ENCODE measurements around the gene ADGRL3.

Gene ADGRL3

DNA sequence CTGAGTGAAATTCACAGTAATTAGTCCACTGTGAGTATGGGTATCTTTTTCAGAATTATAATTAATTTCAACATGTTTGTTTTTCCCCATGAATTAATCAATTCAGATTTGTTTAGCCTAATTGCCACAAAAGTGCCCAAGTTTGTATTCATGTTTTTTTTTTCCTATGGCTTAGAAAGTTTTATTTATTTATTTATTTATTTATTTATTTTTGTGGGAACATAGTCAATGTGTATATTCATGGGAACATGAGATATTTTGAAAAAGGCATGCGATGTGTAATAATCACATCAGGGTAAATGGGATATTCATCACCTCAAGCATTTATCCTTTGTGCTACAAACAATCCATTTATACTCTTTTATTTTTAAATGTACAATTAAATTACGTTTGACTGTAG lies 475.3 kb downstream of the ADGRL3 start:
- no peak overlapping the region for H3K4me3 ChIP-seq (ENCODE audit: low read depth, low read length)
- H3K27me3 ChIP-seq (ENCODE audit: control insufficient read depth, insufficient read depth, low read length), result no peaks in the 10 kb centered on the region
- no peaks in the 10 kb centered on the region for H3K4me1 ChIP-seq (ENCODE audit: control insufficient read depth, insufficient read depth, low read length)
- H3K9me3 ChIP-seq (ENCODE audit: control insufficient read depth, insufficient read depth, low read length), result no peaks in the 10 kb centered on the region
- no peak overlapping the region for H3K9ac ChIP-seq (ENCODE audit: low read depth, low read length)
- H3K36me3 ChIP-seq (ENCODE audit: control insufficient read depth, insufficient read depth, low read length), result no peaks in the 10 kb centered on the region

DNA sequence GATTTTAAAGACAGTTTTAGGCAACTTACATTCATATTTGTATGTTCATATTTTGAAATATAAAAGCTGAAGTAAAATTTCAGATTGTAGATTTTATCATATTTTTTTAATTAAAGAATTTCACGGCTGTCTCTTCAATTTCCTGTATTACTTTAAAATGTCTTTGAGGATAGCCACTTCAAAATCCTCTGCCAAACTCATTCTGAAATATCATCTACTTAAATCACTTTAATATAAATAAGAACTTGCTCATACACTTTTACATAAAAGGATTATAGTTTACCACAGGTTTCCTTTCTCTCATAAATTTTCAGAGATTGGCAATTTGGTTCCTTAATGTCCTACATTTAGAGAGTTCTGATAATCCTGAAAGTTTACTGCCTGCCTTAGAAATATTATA lies 478.2 kb downstream of the ADGRL3 start:
- H3K27me3 ChIP-seq (ENCODE audit: control insufficient read depth, insufficient read depth, low read length), result no peaks in the 10 kb centered on the region
- no peaks in the 10 kb centered on the region for H3K36me3 ChIP-seq (ENCODE audit: control insufficient read depth, insufficient read depth, low read length)
- no peaks in the 10 kb centered on the region for H3K9me3 ChIP-seq (ENCODE audit: control insufficient read depth, insufficient read depth, low read length)
- no peak overlapping the region for H3K4me3 ChIP-seq (ENCODE audit: low read depth, low read length)
- H3K9ac ChIP-seq (ENCODE audit: low read depth, low read length), result no peak overlapping the region
- H3K4me1 ChIP-seq (ENCODE audit: control insufficient read depth, insufficient read depth, low read length), result no peaks in the 10 kb centered on the region

DNA sequence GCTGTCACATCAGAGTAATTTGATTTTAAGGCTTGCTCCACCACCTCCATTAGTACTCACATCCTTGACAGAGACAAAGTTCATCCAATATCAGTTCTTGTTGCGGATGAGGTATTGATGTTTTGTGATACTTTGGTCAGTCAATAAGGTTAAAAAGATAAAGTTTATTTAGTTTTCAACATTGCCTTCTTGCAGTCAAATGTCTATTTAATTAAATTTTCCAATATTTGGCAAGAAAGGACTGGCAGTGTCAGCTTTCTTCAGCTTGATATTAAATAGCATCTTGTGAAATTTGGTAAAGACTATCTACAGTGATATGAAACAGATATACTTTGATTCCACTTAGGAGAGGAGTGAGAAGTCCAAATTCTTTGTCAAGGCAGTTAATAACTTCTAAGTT lies 493.4 kb downstream of the ADGRL3 start:
- H3K9me3 ChIP-seq (ENCODE audit: control insufficient read depth, insufficient read depth, low read length), result no peaks in the 10 kb centered on the region
- no peak overlapping the region for H3K9ac ChIP-seq (ENCODE audit: low read depth, low read length)
- peaks cover 3% of the 10 kb centered on the region for H3K4me1 ChIP-seq (ENCODE audit: control insufficient read depth, insufficient read depth, low read length)
- H3K36me3 ChIP-seq (ENCODE audit: control insufficient read depth, insufficient read depth, low read length), result no peaks in the 10 kb centered on the region
- no peaks in the 10 kb centered on the region for H3K27me3 ChIP-seq (ENCODE audit: control insufficient read depth, insufficient read depth, low read length)
- H3K4me3 ChIP-seq (ENCODE audit: low read depth, low read length), result no peak overlapping the region

DNA sequence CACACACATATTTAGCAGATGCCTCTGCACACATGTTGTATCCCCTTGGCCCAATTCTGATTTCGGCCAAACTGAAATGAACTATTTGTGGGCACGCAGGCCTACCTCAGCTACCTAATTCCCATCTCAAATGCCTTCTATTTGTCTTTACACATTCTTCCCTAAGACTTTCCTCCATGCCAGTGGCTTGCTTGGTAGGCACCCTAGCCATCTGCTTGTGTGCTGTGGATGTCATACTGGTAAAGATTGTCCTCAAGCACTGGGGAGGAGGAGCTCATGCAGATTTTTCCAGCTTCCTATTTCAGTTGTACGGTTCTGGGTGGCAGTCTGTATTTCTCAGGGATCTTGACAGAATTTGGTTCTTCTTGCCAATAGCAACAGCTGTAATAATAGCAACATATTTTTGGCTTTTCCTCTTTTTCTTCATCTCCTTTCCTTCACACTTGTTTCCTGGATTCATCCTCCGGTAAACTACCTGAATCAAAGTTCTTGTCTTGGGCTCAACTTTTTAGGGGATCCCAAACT lies 514.3 kb downstream of the ADGRL3 start:
- no peaks in the 10 kb centered on the region for H3K9me3 ChIP-seq (ENCODE audit: control insufficient read depth, insufficient read depth, low read length)
- H3K36me3 ChIP-seq (ENCODE audit: control insufficient read depth, insufficient read depth, low read length), result no peaks in the 10 kb centered on the region
- peaks cover 4% of the 10 kb centered on the region for H3K4me1 ChIP-seq (ENCODE audit: control insufficient read depth, insufficient read depth, low read length)
- no peak overlapping the region for H3K4me3 ChIP-seq (ENCODE audit: low read depth, low read length)
- no peak overlapping the region for H3K9ac ChIP-seq (ENCODE audit: low read depth, low read length)
- no peaks in the 10 kb centered on the region for H3K27me3 ChIP-seq (ENCODE audit: control insufficient read depth, insufficient read depth, low read length)

DNA sequence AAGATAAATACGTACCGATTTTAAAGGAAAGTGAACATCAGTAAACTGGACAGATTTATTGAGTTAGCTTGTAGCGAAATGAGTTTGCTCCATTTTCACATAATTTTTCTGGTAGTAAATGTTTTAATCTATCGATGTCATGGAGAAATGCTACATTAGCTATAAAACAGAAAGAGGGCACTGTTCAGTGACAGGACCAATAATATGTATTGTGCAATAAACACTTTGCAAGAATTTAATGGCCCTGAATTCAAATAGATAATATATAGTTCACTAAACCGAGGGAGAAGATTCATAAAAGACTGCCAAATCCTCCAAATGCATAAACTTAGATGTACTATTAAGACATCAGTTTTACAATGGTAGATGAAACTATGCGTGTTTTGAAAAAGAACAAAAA lies 516.3 kb downstream of the ADGRL3 start:
- H3K4me1 ChIP-seq (ENCODE audit: control insufficient read depth, insufficient read depth, low read length), result peaks cover 7% of the 10 kb centered on the region
- H3K4me3 ChIP-seq (ENCODE audit: low read depth, low read length), result no peak overlapping the region
- no peaks in the 10 kb centered on the region for H3K9me3 ChIP-seq (ENCODE audit: control insufficient read depth, insufficient read depth, low read length)
- no peaks in the 10 kb centered on the region for H3K36me3 ChIP-seq (ENCODE audit: control insufficient read depth, insufficient read depth, low read length)
- H3K27me3 ChIP-seq (ENCODE audit: control insufficient read depth, insufficient read depth, low read length), result no peaks in the 10 kb centered on the region
- H3K9ac ChIP-seq (ENCODE audit: low read depth, low read length), result no peak overlapping the region

DNA sequence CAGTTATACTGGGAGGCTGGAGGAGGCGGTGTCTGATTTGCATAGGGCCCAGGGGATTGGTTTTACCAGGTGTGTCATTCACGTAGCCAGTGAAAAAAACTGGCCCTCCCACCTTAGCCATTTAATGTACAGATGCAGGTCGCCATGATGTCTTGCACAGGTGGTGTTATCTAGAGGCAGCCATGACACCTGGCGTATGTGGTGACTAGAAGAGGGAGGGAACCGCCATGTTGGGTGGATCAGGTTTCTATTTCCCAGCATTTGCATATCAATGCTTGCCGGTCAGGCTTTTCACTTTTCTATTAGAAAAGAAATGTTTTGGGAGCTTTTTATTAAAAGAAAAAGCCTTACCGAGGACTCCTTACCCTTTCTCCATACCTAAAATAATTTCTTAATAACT lies 523.4 kb downstream of the ADGRL3 start:
- Histone ChIP-seq H3K27me3 (ENCODE audit: control insufficient read depth, insufficient read depth, low read length) (no peaks in the 10 kb centered on the region), H3K4me1 (ENCODE audit: control insufficient read depth, insufficient read depth, low read length) (peaks cover 14% of the 10 kb centered on the region)

DNA sequence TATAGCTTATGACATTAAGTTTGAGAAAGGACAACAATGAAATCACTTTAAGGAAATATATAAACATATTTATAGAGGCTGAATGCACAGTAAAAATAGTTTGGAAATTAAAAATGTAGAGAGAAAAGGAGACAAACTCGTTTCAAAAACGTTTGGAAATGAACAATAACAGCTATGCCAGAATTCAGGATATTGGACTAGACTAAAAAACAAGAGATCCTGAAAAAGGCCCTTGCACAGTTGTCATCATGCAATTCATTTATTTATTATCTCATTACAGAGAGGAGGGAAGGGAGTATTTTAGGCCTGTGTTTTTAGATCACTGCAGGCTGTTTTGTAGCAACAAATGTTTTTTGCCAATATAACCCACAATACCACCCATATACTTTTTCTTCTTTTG lies 527.2 kb downstream of the ADGRL3 start:
- Histone ChIP-seq H3K4me3 (ENCODE audit: low read depth, low read length) (no peak overlapping the region), H3K36me3 (ENCODE audit: control insufficient read depth, insufficient read depth, low read length) (no peaks in the 10 kb centered on the region), H3K9ac (ENCODE audit: low read depth, low read length) (no peak overlapping the region), H3K27me3 (ENCODE audit: control insufficient read depth, insufficient read depth, low read length) (no peaks in the 10 kb centered on the region), H3K4me1 (ENCODE audit: control insufficient read depth, insufficient read depth, low read length) (peaks cover 9% of the 10 kb centered on the region), H3K9me3 (ENCODE audit: control insufficient read depth, insufficient read depth, low read length) (no peaks in the 10 kb centered on the region)

More for the DNA sequence above, 523.4 kb downstream of the ADGRL3 start:
- no peak overlapping the region for H3K4me3 ChIP-seq (ENCODE audit: low read depth, low read length)
- no peaks in the 10 kb centered on the region for H3K36me3 ChIP-seq (ENCODE audit: control insufficient read depth, insufficient read depth, low read length)
- H3K9me3 ChIP-seq (ENCODE audit: control insufficient read depth, insufficient read depth, low read length), result no peaks in the 10 kb centered on the region
- no peak overlapping the region for H3K9ac ChIP-seq (ENCODE audit: low read depth, low read length)

DNA sequence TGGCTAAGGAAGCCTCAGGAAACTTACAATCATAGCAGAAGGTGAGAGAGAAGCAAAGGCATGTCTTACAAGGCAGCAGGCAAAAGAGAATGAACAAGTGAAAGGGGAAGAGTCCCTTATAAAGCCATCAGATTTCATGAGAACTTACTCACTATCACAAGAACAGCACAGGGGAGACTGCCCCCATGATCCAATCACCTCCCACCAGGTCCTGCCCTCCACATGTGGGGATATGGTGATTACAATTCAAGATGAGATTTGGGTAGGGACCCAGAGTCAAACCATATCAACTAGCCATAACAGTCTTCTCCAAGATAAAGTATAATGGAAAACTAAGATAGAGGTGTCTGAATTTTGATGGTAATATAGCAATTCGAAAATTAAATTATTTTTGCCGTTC lies 534.3 kb downstream of the ADGRL3 start:
- Histone ChIP-seq H3K4me3 (ENCODE audit: low read depth, low read length) (no peak overlapping the region), H3K9ac (ENCODE audit: low read depth, low read length) (no peak overlapping the region), H3K4me1 (ENCODE audit: control insufficient read depth, insufficient read depth, low read length) (no peaks in the 10 kb centered on the region), H3K36me3 (ENCODE audit: control insufficient read depth, insufficient read depth, low read length) (no peaks in the 10 kb centered on the region), H3K9me3 (ENCODE audit: control insufficient read depth, insufficient read depth, low read length) (no peaks in the 10 kb centered on the region), H3K27me3 (ENCODE audit: control insufficient read depth, insufficient read depth, low read length) (no peaks in the 10 kb centered on the region)

DNA sequence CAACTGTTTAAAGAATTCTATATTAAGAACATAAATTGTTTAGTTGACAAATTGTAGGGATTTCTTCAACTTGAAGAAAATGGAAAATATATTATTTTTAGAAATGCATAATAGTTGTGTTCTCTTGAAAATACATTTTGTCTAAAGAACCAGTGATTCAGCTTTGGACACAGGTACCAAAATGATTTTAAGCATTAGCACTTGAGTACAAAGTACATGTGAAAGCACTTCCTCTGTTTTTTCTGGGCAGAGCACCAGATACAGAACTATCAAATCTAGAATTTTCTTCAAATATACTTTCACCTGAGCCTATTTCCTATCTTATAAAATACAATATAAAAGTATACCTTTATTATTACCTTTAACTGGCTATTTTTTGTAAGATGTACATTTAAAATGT lies 539.8 kb downstream of the ADGRL3 start:
- Histone ChIP-seq H3K36me3 (ENCODE audit: control insufficient read depth, insufficient read depth, low read length) (peaks cover 12% of the 10 kb centered on the region), H3K9ac (ENCODE audit: low read depth, low read length) (no peak overlapping the region), H3K4me1 (ENCODE audit: control insufficient read depth, insufficient read depth, low read length) (no peaks in the 10 kb centered on the region), H3K27me3 (ENCODE audit: control insufficient read depth, insufficient read depth, low read length) (no peaks in the 10 kb centered on the region), H3K9me3 (ENCODE audit: control insufficient read depth, insufficient read depth, low read length) (no peaks in the 10 kb centered on the region), H3K4me3 (ENCODE audit: low read depth, low read length) (no peak overlapping the region)

DNA sequence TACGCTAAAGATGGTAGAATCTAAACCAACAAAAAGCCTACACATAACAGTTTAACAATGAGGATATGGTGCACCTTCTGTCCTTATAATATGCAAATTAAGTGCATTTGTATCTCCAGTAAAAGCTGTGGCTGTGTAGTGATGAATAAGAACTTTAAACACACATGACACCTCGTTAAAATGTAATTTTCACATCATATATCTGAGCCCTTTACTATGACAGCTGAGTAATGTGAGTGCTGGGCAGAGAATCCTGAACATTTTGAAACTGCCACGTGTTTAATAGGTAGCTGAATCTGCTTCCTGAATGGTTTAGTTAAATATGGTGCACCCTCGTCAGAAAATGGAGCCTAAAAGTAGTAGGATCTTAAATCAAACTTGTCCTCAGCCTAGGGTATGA lies 540.8 kb downstream of the ADGRL3 start:
- H3K9me3 ChIP-seq (ENCODE audit: control insufficient read depth, insufficient read depth, low read length), result no peaks in the 10 kb centered on the region
- H3K36me3 ChIP-seq (ENCODE audit: control insufficient read depth, insufficient read depth, low read length), result peaks cover 13% of the 10 kb centered on the region
- H3K27me3 ChIP-seq (ENCODE audit: control insufficient read depth, insufficient read depth, low read length), result no peaks in the 10 kb centered on the region
- H3K4me3 ChIP-seq (ENCODE audit: low read depth, low read length), result no peak overlapping the region
- H3K9ac ChIP-seq (ENCODE audit: low read depth, low read length), result no peak overlapping the region
- H3K4me1 ChIP-seq (ENCODE audit: control insufficient read depth, insufficient read depth, low read length), result no peaks in the 10 kb centered on the region

DNA sequence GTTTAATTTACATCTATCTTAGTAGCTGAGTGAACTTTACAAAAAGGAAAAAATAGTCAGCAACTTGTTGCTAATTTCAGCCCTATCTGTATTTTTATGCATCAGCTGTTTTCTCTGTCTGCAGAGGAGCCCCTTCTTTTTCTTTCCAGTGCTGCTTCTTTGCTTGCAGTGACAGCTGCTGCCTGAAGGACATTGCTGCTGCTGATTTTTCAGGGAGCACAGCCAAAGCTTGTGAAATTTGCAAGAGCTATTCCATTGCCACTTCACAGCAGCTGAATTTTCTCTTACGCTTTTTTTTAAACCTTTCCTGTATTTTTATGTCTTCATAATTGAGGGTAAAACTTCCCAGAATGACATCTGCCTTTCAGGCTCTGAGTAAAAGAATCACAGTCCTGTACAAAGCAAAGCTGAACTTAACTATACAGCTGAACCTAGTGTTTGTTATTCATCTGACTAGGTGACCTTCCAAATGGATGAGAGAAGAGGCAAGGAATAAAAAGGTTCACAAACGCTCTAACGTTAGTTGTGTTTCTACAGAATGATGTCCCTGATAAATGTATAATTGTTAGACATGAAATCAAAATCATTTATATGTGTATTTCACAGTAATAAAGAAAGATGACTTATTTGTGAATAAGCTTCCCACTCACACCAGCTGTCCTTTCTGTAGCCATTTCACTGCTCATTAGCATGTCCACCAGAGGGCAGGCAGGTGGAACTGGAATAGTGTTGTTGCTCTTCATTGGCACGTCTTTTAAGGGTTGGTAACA lies 541.4 kb downstream of the ADGRL3 start:
- Histone ChIP-seq H3K4me3 (ENCODE audit: low read depth, low read length) (no peak overlapping the region), H3K27me3 (ENCODE audit: control insufficient read depth, insufficient read depth, low read length) (no peaks in the 10 kb centered on the region)

DNA sequence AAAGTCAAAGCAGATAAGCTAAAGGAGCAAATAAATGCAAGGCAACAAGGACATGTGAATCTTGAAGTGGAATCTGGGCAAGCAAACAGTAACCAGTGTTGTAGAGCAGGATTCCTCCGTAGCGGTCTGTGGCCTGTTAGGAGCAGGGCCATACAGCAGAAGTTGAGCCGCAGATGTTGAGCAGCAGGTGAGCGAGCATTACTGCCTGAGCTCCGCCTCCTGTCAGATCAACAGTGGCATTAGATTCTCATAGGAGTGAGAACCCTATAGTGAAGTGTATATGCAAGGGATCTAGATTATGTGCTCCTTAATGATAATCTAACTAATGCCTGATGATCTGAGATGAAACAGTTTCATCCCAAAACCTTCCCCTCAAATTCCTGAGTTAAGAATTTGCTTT lies 550.7 kb downstream of the ADGRL3 start:
- H3K27me3 ChIP-seq (ENCODE audit: control insufficient read depth, insufficient read depth, low read length), result no peaks in the 10 kb centered on the region
- no peaks in the 10 kb centered on the region for H3K9me3 ChIP-seq (ENCODE audit: control insufficient read depth, insufficient read depth, low read length)
- H3K4me3 ChIP-seq (ENCODE audit: low read depth, low read length), result no peak overlapping the region
- H3K36me3 ChIP-seq (ENCODE audit: control insufficient read depth, insufficient read depth, low read length), result peaks cover 3% of the 10 kb centered on the region
- no peaks in the 10 kb centered on the region for H3K4me1 ChIP-seq (ENCODE audit: control insufficient read depth, insufficient read depth, low read length)
- no peak overlapping the region for H3K9ac ChIP-seq (ENCODE audit: low read depth, low read length)

More for the DNA sequence above, 541.4 kb downstream of the ADGRL3 start:
- Histone ChIP-seq H3K36me3 (ENCODE audit: control insufficient read depth, insufficient read depth, low read length) (peaks cover 13% of the 10 kb centered on the region), H3K9me3 (ENCODE audit: control insufficient read depth, insufficient read depth, low read length) (no peaks in the 10 kb centered on the region), H3K9ac (ENCODE audit: low read depth, low read length) (no peak overlapping the region), H3K4me1 (ENCODE audit: control insufficient read depth, insufficient read depth, low read length) (no peaks in the 10 kb centered on the region)
